Stimulated activated CD4-positive, alpha-beta T cell treated with anti-CD3 and anti-CD28 coated beads, Interleukin-1b, Interleukin-23, amount 100 ng/mL, for 48 hours (primary cell): ENCODE data around the gene SLC1A1.

Experiments used
- DNase-seq: peaks from one replicate; pipeline ENCODE4 v3.0.0-alpha.2; 2020

SLC1A1 gene

DNA sequence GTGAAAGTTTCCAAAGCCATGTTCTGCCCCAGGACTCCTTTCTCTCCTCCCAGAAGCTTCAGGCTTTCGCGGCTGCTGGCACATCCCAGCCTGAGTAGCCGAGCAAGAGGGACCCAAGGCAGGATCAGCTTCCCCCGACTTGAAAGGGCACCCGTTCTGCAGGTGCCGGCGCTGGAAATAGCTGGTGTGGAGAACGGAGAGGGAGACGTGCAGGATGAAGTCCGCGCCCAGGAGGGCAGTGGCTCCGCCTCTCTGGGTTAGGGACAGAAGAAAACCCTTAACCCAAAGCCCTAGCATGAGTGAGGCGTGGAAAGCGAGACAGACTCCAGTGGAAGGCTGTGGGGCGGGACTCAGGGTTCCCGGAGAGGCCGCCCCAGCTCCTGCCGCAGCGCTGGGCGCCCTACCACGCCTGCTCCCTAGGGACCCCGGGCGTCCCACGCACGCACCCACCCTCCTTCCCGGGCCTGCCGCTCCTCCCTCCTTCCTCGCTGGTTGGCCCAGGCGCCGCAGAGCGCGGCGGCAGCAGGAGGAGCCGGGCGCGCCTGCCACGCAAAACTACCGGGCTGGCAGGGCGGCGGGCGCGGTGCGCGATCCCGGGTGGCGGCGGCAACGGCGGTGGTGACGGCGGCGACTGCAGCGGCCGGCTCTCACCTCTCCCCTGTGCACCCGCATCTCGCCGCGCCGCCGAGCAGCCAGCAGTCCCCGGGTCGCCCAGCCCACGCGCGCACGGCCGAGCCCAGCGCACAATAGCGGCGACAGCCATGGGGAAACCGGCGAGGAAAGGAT, at the start of gene SLC1A1:
SLC1A1 (plus strand) TSS at position 550 of the 786 bp plus-strand sequence; CDS start at position 762, 212 bp downstream.
- peak; percentile 6 for DNase-seq

DNA sequence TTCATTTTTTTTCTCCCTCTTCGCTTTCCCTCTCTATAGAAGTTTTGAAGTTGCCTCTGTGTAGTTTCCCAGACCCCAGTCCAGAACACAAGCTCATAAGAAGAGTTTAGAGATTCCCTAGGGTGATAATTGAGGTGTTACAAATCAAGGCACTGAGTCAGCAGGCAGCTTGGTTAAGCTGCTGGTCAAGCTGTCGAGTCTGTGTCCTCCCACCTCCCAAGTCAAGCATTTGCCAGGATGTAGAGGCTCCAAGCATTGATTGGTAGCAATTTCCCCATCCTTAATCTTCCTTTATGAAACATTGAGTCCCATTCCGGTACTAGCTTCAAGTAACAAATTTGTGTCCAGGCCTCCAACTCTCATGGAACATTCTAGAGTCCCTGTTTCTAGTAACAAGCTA, 47.5 kb upstream of the SLC1A1 start:
- no peak for DNase-seq

DNA sequence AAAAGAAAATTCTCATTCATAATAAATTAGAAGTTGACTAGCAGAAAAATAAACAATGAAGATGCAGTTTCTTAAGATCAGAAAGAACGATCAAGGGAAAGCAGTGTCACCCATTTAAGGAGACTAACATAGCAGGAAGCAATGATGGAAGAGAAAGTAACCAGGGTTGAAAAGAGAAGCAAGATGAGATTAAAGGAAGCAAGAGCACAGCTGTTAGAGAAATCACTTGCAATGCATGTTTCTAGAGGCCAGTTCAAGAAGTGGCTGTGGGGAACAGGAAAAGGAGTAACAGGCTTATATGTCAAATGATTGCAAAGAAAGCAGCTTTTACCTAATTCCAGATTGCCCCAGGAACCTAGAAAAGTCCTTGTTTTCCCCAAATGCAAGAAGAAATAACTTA, 46.8 kb upstream of the SLC1A1 start:
- DNase-seq: no peak

DNA sequence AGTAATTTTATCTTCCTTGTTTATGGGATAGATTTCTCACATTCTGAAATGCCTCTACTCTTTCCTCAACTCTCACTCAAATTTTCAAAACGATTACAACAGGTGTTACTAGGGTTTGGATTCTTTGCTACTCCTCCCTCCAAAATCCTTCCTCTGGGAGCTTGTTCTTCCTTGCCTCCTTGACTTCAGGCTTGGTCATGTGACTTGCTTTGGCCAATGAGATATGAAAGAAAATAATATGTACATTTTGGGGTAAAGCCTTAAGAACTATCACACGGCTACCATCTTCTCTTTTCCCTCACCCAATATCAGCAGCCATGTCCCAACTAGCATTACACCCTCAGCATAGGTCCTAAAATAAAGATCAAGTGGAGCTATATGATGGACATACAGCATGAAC, 28.8 kb upstream of the SLC1A1 start:
- DNase-seq: no peak

DNA sequence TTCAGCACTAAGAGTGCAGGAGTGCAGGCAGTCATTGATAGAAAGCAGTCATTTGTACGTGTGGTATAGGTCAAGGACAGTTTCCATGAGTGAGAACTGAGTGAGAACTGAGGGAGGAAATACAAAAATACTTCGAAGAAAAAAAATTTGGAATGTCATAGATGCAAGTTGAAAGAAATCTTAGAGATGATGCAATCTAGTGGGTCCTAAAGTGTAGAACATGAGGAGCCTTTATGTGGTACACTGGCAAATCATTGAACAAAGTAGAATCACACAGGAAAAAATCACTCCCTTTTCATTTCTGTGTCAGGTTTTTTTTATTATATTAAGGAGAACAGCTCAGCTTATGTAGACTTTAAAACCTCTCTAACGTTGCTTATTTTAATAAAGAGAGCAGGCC, 26.4 kb upstream of the SLC1A1 start:
- no peak for DNase-seq

DNA sequence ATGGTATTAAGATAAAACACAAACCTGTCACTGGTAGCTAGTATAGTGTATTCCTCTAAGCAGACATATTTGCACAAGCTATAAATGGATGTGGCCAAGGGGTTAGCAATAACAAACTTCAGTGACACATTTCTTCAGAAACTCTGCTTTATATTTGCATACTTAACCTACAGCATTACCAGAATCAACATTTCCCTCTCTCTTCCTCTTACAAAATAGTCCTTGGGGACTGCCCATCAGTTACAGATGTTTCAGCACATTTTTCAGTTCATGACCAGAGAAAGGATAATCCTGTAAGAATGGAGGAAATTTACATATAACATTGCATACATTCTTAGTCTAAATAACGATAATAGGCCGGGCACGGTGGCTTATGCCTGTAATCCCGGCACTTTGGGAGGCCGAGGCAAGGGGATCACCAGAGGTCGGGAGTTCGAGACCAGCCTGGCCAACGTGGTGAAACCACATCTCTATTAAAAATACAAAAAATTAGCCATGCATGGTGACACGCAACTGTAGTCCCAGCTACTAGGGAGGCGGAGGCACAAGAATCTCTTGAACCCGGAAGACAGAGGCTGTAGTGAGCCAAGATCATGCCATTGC, 25.3 kb upstream of the SLC1A1 start:
- no peak for DNase-seq

DNA sequence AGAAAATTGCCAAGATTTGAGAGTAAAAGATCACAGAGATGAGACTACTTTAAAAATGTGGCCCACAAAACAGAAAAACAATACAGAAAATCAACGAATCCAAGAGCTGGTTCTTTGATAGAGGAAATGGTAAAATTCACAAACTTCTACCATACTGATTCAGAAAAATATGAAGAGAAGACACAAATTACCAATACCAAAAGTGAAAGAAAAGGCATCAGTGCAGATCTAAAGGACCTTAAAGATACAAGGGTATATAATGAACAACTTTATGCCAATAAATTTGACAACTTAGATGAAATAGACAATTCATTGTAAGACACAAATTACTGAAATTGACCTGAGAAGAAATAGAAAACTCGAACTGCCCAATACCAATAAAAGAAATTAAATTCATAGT, 24.4 kb upstream of the SLC1A1 start:
- DNase-seq: no peak

DNA sequence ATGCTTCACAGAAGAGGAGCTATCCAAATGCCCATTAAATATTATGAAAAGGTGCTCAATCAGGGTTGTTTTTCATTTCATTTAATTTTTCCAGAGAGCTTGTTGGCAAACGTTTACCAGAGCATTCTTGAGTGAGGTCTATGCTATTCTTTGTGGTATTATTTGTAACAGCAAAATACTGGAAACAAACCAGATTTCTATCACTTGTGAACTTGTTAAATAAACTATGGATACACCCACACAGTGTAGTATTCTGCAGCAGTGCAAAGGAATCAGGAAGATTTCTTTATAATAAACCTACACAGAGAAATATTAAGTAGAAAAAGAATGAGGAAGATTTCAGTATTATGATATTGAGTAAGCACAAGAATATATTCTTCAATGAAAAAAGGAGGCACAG, 15.0 kb upstream of the SLC1A1 start:
- no peak for DNase-seq

DNA sequence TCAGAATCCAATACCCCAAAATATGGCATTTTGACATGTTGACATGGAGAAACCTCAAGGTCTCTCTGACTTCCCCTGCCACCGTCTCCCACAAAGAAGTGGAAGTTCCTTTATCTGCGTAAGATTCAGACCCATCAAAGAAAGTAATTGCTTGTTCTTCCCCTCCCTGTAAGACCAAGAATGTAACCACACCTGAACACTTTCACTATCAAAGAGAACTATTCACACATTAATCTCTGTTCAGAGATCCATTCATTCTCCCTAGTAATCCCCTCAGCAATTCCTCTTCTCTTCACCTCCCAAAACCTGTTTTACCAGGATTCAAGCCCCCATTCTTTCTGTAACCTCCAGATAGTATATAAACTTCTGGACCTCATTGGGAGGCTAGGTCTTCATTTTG, 4.1 kb upstream of the SLC1A1 start:
- no peak for DNase-seq

DNA sequence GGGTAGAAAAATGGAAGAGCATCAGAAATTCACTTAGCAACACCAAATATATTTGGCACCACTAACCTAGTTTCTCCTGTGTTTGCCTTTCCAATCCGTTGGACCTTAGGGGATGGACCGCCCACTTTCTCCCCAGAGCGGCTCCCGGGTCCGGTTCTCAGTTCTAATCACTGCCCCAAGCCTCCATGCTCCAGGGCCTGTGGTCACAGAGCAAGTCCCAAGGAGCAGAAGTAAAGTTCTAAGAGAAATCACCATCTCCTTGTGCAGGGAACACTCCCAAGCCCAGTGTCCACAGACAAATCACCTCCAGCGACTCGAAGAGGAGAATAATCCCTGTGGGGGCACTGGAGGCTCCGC, 728 bp upstream of the SLC1A1 start:
- no peak for DNase-seq

DNA sequence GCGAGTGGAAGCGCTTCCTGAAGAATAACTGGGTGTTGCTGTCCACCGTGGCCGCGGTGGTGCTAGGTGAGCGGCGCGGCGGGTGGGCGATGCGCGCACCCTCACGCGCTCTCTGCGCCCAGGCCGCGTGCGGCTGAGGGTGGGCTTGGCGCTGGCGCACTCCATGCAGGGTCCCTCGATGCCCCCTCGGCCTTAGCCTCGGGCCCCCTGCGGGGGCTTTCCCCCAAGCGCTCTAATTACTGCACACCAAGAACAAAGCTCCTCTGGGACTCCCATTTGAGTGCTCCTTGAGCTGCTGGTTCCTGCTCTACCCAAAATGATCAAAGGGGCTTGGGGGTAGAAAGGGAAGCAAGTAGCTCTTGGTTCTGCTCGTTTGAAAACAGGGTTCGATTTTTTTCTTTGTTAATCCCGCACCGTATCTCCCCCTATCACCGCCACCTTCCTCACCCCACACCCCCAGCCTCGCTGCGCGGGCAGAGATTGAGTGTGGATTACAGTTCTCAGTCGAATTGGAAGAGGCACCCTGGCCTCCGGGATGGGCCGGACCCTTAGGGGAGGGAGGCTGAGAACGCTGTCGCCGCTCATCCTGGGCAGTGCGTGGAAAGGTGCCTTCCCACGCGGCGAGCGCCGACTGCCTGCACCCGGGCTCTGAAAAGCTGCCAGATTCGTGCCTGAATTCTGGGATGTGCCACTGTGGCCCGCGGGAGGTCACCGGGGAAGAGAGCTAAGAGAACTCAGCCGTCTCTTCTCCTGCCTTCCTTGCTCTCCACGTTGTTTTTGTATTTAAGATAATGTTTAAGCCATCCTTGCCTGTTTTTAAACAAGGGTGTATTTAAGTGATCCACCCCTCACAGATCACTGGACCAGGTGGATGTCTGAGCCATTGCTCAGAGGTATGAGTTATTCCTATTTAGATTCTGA, 697 bp downstream of the SLC1A1 start:
- no peak for DNase-seq

DNA sequence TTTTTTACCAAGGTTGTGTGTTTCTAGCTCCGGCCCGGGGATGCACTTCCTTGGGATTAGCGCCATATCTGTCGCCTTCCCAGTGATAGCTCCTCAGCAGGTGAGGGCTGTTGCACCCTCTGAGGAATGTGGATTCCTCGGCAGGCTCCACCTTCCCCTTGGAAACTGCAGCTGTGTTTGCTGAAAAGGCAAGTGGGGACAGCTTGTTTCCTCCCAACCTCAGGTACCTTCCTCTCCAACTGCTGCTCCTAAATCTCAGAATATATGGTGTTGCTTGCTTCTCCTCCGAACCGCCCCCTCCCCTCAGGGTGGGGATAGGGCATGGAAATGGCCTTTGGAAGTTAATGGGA, 1.3 kb downstream of the SLC1A1 start:
- no peak for DNase-seq

DNA sequence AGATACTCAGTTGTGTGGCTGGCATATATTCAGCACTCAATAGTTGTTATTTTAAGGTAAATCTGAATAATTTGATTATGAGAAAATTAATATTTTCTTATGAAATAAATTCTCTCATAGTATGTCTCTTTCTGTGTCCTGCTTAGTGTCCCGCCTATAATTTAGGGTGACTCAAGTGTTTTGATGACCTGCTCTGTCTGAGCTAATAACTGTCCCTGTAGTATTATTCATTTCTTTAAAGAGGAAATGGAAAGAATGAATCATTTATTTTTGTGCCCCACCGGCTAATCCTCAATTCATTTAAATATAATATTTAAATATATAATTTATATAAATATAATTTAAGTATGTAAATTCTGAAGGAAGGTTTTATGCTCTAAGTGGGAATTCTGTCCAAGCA, 4.1 kb downstream of the SLC1A1 start:
- DNase-seq: no peak

DNA sequence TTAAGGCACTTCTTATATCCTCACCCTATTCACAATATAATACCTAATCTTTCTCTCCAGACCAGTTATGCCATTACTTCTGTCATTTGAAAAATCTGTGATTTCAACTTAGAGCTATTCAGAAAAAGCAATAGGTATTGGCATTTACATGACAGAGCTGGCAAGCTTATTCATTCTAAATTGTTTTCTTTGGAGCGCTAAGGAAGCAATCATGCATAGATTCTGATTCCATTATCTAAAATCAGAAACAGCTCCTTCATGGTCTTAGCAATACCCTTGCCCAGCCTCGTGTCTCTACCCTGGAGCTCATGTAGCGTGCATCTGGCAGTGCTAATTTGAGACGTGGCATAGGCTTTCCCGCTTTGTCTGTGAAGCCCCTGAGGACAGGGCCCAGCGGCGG, 4.5 kb downstream of the SLC1A1 start:
- no peak for DNase-seq

DNA sequence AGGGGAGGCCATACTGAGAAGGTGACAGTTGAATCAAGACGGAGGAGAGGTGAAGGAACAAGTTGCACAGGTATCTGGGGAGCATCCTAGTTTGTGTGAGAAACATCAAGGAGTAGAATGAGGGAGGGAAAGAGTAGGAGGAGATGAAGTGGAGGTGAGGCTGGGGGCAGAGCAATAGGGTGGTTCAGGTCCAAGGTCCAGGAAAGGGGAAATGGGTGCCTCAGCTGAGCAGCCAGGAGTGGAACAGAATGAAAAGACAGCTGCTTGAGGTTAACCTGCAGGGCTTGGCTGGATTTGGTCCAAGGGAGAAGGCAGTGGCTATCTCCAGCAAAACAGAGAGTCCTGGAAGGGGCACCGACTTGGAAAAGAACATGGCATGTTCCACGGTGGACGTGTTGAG, 5.3 kb downstream of the SLC1A1 start:
- no peak for DNase-seq

DNA sequence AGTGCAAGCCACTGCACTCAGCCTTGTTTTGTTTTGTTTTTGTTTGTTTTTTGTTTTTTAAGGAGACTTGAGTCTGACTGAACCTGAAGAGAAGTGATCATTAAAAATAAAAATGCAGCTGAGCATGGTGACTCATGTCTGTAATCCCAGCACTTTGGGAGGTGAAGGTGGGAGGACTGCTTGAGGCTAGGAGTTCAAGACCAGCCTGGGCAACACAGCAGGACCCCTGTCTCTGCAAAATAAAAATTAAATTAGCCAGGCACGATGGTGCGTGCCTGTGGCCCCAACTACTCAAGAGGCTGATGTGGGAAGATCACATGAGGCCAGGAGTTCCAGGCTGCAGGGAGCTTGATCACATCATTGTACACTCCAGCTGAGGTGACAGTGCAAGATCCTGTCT, 6.2 kb downstream of the SLC1A1 start:
- no peak for DNase-seq

DNA sequence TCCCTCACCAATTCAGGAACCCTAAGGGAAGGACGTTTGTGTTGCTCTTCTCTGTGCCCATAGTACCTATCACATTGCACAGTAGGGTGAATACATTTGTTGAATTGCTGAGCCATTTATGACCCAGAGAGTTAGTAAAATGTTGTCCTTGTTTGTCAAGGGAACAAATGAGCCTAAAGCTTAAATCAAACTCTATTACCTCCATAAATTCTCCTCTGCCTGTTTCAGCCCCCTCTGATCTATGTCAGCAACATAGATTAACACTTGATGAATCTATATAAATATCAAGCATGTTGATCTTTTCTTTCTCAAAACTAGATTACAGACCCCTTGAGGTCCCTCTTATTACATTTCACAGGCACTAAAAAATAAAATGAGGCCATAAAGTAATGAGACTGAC, 7.1 kb downstream of the SLC1A1 start:
- no peak for DNase-seq

DNA sequence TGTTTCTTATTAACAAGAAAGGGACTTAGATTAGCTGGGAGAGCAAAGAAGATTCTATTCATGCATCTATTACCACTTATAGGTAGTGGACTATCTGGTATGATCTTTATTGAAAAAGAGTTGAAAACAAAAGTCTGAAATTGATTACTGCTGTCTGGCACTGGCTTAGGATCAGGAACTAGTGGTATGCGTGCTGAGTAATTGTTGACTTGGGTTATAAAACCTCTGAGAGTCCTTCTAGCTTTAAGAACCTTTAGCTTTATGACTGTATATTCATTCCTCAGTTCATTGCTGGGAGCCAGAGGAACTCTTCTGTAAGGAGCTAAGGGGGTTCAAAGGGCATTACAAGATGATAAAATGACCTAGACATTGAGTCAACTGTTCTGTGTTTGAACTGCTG, 7.6 kb downstream of the SLC1A1 start:
- no peak for DNase-seq

DNA sequence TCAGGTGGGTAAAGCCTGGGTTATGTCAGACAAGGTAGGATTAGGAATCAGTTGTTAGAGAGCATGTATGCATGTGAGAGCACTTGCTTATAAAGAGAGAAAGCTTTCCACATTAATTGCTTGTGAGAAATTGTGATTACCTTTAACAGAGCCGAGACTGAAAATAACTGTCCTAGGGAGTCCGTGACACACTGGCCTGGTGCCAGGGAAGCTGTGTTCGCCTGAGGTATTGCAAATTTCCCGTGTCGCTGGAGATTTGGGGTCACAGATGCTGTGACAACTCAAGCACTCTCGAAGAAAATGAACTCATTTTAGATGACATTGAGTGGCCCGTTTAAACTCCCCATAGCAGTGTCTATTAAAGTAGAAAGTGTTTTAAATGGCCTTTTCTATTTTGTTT, 9.6 kb downstream of the SLC1A1 start:
- DNase-seq: no peak

DNA sequence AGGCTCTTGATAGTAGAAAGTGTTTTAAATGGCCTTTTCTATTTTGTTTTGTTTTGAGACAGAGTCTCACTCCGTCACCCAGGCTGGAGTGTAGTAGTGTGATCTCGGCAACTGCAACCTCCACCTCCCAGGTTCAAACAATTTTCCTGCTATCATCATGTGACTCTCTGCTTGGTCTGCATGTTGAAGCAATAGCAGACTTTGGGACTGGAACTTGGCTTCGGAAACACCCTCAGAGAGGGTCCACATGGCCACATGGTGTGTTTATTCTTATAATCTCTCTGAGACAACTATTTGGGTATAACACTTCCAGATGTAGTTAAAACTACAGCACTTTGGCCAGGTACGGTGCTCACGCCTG, 10.9 kb downstream of the SLC1A1 start:
- no peak for DNase-seq

DNA sequence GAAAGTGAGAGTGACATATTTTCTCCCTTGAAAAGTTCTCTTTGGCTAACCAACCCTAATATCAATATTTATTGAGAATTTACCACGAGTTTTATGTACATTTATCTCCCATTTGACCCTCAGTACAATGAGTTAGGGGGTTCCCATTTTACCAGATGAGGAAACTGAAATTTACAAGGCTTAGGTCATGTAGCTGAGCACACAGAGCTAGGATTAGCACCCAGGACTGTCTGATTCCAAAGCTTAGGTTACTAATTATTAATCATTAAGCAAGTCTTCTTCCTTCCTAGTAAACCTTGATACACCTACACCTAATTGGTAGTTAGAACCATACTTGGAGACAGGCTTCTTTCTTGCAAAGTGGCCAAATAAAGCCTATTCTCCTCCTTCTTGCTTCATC, 12.2 kb downstream of the SLC1A1 start:
- no peak for DNase-seq

DNA sequence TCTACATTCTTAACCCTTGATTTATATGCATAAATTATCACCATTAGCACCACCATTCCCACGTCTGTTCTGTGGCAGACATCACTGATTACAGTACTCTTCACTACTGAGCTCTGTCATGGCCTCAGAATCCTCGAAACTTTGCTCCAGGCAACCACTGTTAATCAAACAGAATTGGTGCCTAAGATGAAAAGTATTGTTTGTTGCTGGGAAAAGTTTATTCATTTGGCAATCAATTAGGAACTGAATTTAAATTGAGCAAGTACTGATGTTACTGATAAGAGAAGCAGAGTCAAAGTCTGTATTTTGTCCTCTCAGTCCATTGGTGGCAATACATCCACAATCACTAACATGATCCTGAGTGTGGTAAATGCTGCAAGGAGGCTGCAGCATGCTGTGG, 12.8 kb downstream of the SLC1A1 start:
- DNase-seq: no peak

DNA sequence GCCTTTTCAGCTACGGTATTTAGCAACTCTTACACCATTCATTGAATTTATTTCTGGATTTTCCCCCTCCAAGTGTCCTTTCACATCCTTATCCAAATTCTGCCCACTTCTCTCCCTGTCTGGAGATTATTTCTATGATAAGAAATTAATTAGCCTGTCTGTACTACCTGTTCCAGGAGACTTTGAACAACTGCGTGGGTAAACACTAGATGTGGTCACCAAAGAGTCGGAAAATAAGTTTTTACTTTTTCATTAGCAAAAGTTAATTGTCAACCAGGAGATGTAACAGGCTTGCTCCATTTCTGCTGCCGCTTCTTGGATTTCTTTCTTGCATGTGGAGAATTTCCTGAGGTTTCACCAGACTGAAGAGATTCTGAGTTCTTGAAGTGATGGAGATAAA, 14.0 kb downstream of the SLC1A1 start:
- DNase-seq: no peak

DNA sequence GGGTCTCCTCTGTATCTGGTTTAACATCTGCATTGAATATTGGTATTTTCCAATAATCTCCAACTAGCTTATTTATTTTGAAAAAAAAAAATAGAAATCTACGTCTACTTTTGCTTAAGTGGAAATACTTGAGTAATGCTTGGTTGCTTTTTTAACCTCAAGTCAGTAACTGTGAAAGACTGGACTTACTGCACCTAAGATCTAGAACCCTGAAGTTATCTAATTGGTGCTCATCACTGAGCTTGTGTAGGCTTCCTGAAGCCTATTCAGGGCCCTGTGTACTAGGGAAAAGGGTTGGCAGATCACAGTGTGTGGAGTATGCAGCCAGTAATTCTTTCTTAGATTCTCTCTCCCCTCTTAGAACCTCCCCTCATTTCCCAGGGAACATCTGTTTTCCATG, 16.2 kb downstream of the SLC1A1 start:
- no peak for DNase-seq
